HL-60 (cell line): ENCODE data around the gene PTPRR.

ENCODE experiments used
- DNase-seq, 2 experiments: peaks; one replicate each; pipeline ENCODE4 v3.0.0-alpha.2; 2010 to 2020; ENCODE audit warnings: low read depth in 1 of 2, low spot score in 1 of 2
- H3K27ac ChIP-seq: fragments of 250-450 bp; sonication (Bioruptor Pico); replicated peaks from 2 replicates; pipeline ENCODE4 v1.5.1; 2020; ENCODE audit warnings: mild to moderate bottlenecking, moderate library complexity
- H3K27me3 ChIP-seq: fragments of 250-450 bp; sonication (Bioruptor Pico); 2 replicates; pipeline ENCODE4 v1.5.1; 2021; ENCODE audit warnings: mild to moderate bottlenecking, moderate library complexity; ENCODE audit not compliant: insufficient read depth, poor library complexity, severe bottlenecking
- H3K4me3 ChIP-seq: replicated peaks from 2 replicates; pipeline ENCODE4 v1.5.1; 2011; ENCODE audit warnings: mild to moderate bottlenecking, control low read depth, low read length; ENCODE audit not compliant: insufficient read depth
- CTCF ChIP-seq: IDR thresholded peaks from one replicate; pipeline ENCODE4 v1.5.1; 2011; ENCODE audit warnings: low read length, control low read depth, inconsistent platforms; ENCODE audit not compliant: insufficient read depth
- GABPA ChIP-seq: IDR thresholded peaks from 2 replicates; pipeline ENCODE4 v1.6.1; 2012; ENCODE audit warnings: low read depth
- POLR2AphosphoS5 ChIP-seq: IDR thresholded peaks from 2 replicates; pipeline ENCODE4 v1.6.1; 2012; ENCODE audit warnings: low read depth
- SPI1 ChIP-seq: IDR thresholded peaks from 2 replicates; pipeline ENCODE4 v1.6.1; 2012; ENCODE audit warnings: low read depth, mild to moderate bottlenecking, borderline replicate concordance
- TF ChIP-seq, protein P1 (sequence below): IDR thresholded peaks from 2 replicates; pipeline ENCODE4 v1.6.1; 2012; ENCODE audit warnings: low read depth; ENCODE audit not compliant: insufficient replicate concordance

Gene PTPRR

DNA sequence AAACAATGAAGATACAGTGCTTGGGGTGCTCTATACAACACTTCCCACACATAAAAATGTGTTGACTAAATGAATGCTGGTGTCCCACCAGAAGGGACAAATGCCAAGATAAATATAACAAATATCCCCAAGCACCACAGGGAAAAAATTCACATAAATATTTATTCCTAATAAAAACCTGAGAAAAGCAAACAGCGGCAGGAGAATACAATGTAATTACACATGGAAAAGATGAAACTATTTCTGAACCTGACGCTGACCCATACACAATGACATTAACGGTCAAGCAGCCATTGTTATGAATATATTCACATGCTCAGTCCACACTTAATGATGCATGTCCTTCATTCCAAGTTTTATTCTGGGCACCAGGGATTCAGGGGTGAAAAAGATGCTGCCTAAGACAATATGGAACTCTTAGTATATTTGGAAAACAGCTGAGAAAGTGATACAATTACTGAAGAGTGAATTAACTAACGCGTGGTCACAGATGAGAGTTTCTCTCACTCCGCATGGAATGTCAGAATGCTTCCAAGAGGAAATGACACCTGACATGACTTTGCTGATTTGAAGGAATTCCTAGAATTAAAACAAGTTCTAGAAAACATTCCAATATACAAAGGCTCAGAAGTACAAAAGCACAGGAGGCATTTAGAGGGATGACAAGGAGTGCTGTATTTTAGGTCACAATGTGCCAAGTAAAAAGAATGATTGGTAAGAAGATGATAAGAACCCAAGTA is 27.9 kb upstream of the PTPRR start:
- TF ChIP-seq POLR2AphosphoS5 (no peak), GABPA (no peak), SPI1 (no peak), CTCF (no peak)
- TF ChIP-seq, protein P1, sequence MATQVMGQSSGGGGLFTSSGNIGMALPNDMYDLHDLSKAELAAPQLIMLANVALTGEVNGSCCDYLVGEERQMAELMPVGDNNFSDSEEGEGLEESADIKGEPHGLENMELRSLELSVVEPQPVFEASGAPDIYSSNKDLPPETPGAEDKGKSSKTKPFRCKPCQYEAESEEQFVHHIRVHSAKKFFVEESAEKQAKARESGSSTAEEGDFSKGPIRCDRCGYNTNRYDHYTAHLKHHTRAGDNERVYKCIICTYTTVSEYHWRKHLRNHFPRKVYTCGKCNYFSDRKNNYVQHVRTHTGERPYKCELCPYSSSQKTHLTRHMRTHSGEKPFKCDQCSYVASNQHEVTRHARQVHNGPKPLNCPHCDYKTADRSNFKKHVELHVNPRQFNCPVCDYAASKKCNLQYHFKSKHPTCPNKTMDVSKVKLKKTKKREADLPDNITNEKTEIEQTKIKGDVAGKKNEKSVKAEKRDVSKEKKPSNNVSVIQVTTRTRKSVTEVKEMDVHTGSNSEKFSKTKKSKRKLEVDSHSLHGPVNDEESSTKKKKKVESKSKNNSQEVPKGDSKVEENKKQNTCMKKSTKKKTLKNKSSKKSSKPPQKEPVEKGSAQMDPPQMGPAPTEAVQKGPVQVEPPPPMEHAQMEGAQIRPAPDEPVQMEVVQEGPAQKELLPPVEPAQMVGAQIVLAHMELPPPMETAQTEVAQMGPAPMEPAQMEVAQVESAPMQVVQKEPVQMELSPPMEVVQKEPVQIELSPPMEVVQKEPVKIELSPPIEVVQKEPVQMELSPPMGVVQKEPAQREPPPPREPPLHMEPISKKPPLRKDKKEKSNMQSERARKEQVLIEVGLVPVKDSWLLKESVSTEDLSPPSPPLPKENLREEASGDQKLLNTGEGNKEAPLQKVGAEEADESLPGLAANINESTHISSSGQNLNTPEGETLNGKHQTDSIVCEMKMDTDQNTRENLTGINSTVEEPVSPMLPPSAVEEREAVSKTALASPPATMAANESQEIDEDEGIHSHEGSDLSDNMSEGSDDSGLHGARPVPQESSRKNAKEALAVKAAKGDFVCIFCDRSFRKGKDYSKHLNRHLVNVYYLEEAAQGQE: no peak
- no peak for DNase-seq
- Histone ChIP-seq H3K27ac (no peak overlapping the region), H3K27me3 (no peaks in the 10 kb centered on the region), H3K4me3 (no peak overlapping the region)

GRCh38 chr12:70936203-70936813 is 15.8 kb upstream of the PTPRR start:
- no peak for DNase-seq
- TF ChIP-seq, protein P1: no peak
- no peak for TF ChIP-seq GABPA
- TF ChIP-seq SPI1: no peak
- TF ChIP-seq POLR2AphosphoS5: no peak
- no peak for TF ChIP-seq CTCF
- Histone ChIP-seq H3K27me3 (no peaks in the 10 kb centered on the region), H3K27ac (no peak overlapping the region), H3K4me3 (no peak overlapping the region)

DNA sequence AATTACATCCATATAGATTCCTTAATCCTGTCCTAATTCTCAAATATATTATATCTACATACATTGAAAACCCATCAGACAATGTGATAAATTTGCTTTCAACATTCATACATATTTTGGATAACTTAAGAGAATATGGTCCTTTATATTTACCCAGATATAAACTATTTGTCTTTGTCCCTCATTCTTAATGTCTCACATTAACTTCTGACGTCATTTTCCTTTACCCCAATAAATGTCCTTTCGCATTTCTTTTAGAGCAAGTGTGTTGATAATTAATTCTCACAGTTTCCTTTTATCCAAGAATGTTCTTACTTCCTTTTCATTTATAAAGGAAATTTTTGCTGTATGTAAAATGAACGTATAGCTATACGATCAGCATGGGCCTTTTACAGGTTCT is 12.6 kb upstream of the PTPRR start:
- H3K4me3 ChIP-seq: no peak overlapping the region
- DNase-seq: no peak
- H3K27ac ChIP-seq: no peak overlapping the region
- TF ChIP-seq POLR2AphosphoS5: no peak
- TF ChIP-seq SPI1: no peak
- TF ChIP-seq, protein P1: no peak
- no peak for TF ChIP-seq CTCF
- no peak for TF ChIP-seq GABPA
- no peaks in the 10 kb centered on the region for H3K27me3 ChIP-seq
